Testis (tissue), 2 donors: Measurements from ENCODE around the gene BRINP2.

Experiments
- CTCF ChIP-seq, 3 experiments: fragments of 450-650 bp in 2 of 3; fragments of 200-600 bp in 1 of 3; sonication (generic) in 1 of 3; IDR thresholded peaks; one replicate each; pipeline ENCODE4 v1.5.1; 2016 to 2019; ENCODE audit warnings: antibody characterized with exemption in 3 of 3, mild to moderate bottlenecking in 2 of 3, moderate library complexity in 1 of 3
- POLR2A ChIP-seq: fragments of 450-650 bp; IDR thresholded peaks from one replicate; pipeline ENCODE4 v1.6.1; 2017; ENCODE audit warnings: antibody characterized with exemption, mild to moderate bottlenecking, moderate library complexity

DNA sequence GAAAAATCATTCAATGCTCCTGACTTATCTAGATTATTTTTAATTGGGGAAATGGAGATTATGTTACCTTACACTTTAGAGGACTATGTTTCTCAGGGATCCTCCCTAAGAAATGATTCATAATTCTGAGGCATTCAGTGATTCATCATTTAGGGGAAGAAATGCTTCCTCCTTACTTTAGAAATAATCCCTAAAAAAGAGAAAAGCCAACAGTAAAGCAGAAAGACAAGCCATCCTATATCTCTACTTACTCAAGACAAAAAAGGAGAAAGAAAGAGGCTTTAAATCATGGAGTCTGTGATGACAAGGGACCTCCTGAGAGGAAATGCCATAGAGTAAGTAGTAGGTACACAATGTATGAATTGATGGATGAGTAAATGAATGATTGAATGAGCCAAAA is 137.0 kb downstream of the BRINP2 start:
- TF ChIP-seq POLR2A (no peak), CTCF (IDR thresholded peaks at IDR 0.05) (no peak)
